HG02870 (cell line): ENCODE data around the gene ARF5.

Source experiments
- ATAC-seq: cut with Tn5 transposase; IDR thresholded peaks from one replicate; pipeline ENCODE4 v1.9.1; 2021; ENCODE audit warnings: mild to moderate bottlenecking, moderate library complexity; ENCODE audit not compliant: unreplicated experiment

The ARF5 gene

DNA sequence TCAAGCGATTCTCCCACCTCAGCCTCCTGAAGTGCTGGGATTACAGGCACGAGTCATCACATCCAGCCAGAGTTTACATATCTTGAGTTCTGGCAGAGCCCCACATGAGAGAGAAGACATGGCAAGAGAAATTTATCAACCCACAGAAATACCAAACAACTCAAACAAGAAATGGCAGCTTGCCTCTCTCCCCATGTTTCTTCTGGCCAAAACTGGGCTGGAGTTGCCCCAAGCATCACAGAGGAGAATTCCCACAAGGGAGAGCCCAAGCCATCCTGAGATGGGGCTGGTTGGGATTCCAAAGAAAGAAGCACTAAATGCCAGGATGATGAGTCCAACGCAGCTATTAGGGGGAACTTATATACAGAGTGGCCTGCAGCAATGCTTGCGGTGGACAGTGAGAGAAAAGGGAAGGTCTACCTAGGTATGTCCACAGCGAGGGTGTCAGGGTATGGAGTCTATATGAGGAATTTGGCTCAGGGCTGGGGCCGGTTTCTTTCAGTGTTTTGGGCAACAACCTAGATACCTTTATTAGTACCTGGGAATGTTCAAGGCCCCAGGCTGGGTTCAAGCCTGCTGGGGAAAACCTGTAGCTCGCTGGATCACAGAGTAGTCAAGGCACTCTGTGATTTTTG lies 44.2 kb downstream of the ARF5 start:
- no peak for ATAC-seq

DNA sequence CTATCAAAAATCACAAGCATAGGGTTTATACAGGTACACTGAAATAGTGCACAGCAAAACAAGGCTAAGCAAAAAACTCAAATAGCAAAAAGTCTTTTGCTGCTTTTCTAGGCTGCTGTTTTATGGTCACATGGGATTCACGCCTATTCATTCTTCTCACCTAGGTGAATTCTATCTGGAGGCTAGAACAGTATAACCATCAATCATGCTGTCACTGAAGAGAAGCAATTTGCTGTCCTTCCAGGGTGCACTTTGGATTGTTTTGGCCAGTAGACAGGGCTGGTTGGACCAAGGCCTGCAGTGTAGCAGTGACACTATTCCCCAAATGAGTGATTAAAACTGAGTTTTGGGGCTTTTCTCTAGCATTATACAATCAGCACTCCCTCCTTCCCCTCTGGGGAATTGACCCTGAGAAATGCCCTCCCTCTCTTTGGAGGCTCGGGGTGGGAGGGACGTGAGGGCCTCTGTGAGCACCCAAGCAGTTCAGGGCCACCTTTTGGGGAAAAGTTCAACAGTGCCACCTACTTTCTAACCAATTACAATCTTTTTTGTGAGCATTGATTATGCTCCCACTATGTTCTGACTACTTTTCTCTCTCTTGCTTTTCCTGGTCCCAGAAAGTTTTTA lies 47.6 kb downstream of the ARF5 start:
- no peak for ATAC-seq

DNA sequence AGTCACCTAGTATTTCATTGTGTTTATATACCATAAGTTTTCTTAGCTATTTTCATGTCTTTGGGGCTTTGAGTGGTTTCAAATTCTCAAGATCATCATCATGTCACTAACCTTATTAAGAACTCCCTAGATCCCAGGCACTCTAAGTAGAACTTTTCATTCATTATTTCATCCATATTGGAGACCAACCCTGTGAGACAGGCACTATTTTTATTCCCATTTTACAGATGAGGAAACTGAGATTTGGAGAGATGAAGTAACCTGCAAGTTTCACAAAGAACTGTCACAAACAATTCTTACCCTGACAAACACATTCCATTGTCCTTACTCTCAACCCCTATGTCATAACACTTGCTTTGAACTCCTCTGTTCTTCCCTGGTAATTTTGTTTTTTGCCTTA lies 50.0 kb downstream of the ARF5 start:
- ATAC-seq, result no peak
